Measurements from ENCODE around the gene HSD11B2.

Gene HSD11B2

GRCh38 chr16:67462279-67462655 is 31.3 kb downstream of the HSD11B2 start:
- peak in 1 of 10 donors; percentile 39 for DNase-seq
- intact Hi-C loops (cut with DNase I): loop anchor here (10.0 kb wide), 2 partner anchors 47 to 187 kb away; partner anchors contain the start of genes PLEKHG4 and ZDHHC1

- intact Hi-C loops (cut with DNase I): loop anchor here (10.0 kb wide), 2 partner anchors 48 to 188 kb away; partner anchors contain the start of genes PLEKHG4 and ZDHHC1
- no peak for DNase-seq
These were observed 32.1 kb downstream of the HSD11B2 start for GRCh38 chr16:67463059-67463458.

- intact Hi-C loops (cut with DNase I): loop anchor here (10.0 kb wide), 2 partner anchors 49 to 189 kb away; partner anchors contain the start of genes PLEKHG4 and ZDHHC1
- DNase-seq: no peak
These were observed 32.8 kb downstream of the HSD11B2 start for GRCh38 chr16:67463691-67464090.

DNA sequence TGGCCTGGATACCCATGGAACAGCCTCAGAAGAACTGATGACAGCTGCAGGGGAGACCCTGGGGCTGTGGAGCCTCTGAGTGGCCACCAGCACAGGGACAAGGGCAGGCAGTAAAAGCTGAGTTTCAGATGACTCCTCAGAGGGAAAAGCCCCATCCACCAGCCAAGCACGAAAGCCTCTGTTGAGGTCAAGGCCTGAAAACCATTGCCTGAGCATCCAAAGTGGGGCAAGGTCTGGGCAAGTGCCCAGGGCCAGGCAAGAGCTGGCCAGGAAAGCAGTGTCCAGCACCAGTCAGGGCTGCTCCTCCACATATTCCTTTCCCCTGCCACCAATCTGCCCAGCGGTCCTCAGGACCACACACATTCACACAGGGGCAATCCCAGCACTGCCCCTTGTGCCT is 33.6 kb downstream of the HSD11B2 start:
- intact Hi-C loops (cut with DNase I): loop anchor here (10.0 kb wide), 2 partner anchors 50 to 190 kb away; partner anchors contain the start of genes PLEKHG4 and ZDHHC1
- peak in 3 of 10 donors; percentile 31 to 41 (median 31) for DNase-seq

GRCh38 chr16:67466581-67466980 is 35.7 kb downstream of the HSD11B2 start:
- DNase-seq: no peak
- intact Hi-C loops (cut with DNase I): loop anchor here (5.0 to 10.0 kb wide), 3 partner anchors 34 to 192 kb away; partner anchors contain the start of genes HSD11B2, PLEKHG4 and ZDHHC1

- intact Hi-C loops (cut with DNase I): loop anchor here (5.0 to 10.0 kb wide), 3 partner anchors 36 to 194 kb away; partner anchors contain the start of genes HSD11B2, PLEKHG4 and ZDHHC1
- DNase-seq: no peak
These were observed 37.8 kb downstream of the HSD11B2 start for GRCh38 chr16:67468731-67469130.

DNA sequence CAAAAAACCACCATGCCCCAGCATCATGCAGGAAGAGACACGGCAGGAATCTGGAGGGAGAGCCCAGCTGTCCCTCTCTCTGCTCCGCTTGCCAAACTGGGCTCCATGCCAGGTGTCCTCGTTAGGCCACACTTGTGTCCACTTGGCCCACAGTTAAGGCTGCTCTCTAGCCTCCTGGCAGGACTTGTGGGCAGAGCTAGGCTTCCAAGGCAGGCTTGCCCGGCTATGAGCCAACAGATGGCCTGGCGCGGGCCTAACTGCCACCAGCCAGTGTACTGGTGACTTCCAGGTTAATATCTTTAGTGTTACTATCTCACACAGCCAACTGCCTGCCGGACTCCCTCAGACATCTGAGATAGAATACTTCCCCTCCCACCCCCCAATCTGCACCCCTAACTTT is 39.4 kb downstream of the HSD11B2 start:
- intact Hi-C loops (cut with DNase I): no loop called here

DNA sequence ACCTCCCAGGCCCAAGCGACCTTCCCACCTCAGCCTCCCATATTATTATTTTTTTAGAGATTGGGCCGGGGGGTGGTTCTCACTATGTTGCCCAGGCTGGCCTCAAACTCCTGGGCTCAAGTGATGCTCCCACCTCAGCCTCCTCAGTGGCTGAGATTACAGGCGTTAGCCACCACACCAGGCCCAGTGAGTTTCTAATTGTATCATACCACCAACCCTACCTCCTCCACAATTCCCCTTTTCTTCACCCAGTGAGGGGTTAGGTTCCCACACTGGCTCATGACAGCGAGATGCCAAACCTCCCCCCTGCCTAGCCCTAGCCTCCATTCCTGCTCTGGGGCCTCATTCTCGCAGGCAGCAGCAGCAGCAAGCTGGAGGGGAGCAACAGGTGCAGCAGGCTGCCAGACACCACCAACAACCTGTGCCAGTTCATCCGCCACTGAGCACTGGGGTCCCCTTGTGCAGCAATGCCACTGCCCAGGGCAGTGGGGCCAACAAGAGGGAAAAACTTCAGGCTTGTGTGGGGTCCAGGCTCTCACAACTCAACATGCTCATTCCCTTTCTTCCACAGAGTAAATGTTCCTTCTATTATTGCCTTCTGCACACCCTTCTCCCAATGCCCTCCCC is 41.0 kb downstream of the HSD11B2 start:
- intact Hi-C loops (cut with DNase I): no loop called here
- peak in 1 of 10 donors; percentile 62 for DNase-seq

More for the DNA sequence above, 39.4 kb downstream of the HSD11B2 start:
- DNase-seq: peak; percentile 85 to 98 (median 90)

GRCh38 chr16:67474551-67475455 is 43.9 kb downstream of the HSD11B2 start:
- no peak for DNase-seq
- intact Hi-C loops (cut with DNase I): no loop called here

DNA sequence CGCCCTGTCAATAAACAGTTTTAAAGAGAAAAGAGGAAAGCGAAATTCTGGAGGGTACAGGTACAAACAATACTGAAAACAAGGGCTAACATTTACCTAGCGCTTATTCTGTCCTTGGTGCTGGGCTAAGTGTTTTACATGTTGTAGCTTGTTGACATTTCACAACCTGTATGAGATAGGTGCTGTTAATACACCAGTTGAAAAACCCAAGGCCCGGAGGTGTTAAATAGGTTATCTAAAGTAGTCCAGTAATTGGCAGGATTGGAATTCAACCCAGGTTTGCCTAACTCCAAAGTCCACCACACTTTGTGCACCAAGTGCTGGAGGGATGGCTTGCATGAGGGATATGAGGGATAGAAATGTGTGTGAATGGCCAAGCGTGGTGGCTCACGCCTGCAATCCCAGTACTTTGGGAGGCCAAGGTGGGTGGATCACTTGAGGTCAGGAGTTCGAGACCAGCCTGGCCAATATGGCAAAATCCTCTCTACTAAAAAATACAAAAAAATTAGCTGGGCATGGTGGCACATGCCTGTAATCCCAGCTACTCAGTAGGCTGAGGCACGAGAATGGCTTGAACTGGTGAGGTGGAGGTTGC is 47.1 kb downstream of the HSD11B2 start:
- no peak for DNase-seq
- intact Hi-C loops (cut with DNase I): no loop called here

DNA sequence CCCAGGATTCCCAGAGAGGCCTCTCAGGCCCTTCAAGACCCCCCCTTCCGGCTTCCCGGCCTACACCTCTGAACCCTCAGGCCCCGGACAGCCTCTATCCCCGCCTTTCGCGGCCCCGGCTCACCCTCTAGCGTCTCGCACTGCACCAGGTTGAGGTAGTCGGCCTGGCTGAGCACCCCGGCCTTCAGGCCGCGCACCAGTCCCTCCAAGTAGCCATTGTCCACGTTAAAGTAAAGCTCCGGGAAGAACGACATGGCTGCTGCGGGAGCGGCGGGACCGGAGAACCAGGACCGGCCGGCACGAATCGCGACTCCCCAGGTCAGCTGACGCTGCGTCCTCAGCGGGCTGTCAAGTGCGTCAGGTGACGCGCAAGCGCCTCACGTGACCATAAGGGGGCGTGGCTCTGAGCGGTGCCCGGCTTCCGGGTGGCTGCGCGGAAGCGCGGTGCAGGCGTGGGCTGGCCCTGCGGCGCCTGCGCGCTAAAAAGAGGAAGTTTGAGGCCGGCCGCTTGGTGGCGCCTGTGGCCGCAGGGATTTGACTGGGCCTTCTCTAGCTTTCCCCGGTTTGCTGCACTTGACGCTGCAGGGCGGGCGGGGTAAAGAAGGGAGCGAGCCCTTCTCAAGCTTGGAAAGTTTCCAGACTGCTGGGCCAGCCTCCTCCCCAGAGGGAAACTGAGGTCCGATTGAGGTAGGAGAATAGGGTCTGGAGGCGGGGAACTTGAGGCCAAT is 50.1 kb downstream of the HSD11B2 start, which contains the start of gene ATP6V0D1:
Gene ATP6V0D1 (minus strand): TSS at position 325 of the 728 bp plus-strand sequence. CDS start 71 bp downstream, at position 254.
- intact Hi-C loops (cut with DNase I): loop anchor here (5.0 kb wide), 1 partner anchor 36 kb away; no protein-coding TSS in a partner anchor
- peak; percentile 95 to 99 (median 98) for DNase-seq

GRCh38 chr16:67481561-67482232 is 50.8 kb downstream of the HSD11B2 start:
- intact Hi-C loops (cut with DNase I): loop anchor here (5.0 kb wide), 1 partner anchor 36 kb away; no protein-coding TSS in a partner anchor

DNA sequence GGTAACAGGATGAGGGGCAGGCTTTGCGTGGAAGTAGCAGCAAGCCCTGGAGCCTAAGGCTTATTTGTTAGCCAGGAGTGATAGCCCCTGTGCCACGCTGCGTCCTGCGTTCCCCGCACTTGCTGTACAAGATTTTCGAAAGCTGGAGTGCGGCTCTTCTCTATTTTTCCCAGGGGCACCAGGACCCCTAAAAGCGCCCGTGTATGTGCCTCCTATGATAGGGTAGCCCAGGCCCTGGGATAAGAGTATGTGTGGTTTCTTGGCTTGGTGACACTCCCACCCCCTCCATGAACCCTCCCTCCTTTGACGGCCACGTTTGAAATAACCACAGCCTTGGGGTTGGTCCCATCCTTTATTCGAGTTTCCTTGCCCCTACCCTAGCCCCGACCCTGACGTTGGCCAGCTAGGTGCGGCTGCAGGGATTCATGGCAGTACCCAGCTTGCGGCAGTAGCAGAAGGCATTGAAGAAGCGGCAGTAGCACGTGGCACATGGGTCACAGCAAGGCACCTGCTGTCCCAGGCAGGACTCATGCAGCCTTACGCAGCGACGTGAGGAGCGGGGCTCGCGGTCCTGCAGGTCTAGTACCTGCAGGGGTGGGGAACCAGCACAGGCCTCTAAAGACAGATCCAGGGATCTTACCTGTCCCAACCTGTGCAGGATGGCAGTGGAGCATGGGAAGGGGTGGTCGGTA is 51.5 kb downstream of the HSD11B2 start:
- peak in 1 of 10 donors; percentile 66 for DNase-seq
- intact Hi-C loops (cut with DNase I): loop anchor here (5.0 kb wide), 1 partner anchor 35 kb away; no protein-coding TSS in a partner anchor

More at GRCh38 chr16:67481561-67482232, 50.8 kb downstream of the HSD11B2 start:
- DNase-seq: peak in 3 of 10 donors; percentile 31 to 36 (median 32)

DNA sequence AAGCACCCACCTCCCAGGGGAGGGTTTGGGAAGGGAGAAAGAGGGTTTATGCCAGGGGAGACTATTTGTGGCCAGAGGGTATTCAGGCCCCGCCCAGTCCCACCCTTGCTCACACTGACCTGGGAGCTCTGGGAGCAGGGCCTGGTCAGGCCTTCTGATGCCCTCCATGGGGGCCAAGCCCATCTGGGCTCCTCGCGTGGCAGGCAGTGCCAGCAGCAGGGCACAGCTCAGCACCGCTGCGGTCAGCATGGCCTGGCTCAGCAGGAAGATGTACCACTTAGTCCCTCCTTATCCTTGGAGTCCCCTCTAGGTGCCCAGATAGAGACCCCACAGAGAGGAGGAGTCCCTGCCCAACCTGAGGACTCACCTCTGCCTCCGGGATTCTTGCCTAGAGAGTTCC is 52.2 kb downstream of the HSD11B2 start, which contains the start of gene AGRP:
Gene AGRP (minus strand): TSS at position 398 of the 400 bp plus-strand sequence. CDS start 149 bp downstream, at position 249.
- peak in 1 of 10 donors; percentile 61 for DNase-seq
- intact Hi-C loops (cut with DNase I): loop anchor here (5.0 kb wide), 1 partner anchor 34 kb away; no protein-coding TSS in a partner anchor

DNA sequence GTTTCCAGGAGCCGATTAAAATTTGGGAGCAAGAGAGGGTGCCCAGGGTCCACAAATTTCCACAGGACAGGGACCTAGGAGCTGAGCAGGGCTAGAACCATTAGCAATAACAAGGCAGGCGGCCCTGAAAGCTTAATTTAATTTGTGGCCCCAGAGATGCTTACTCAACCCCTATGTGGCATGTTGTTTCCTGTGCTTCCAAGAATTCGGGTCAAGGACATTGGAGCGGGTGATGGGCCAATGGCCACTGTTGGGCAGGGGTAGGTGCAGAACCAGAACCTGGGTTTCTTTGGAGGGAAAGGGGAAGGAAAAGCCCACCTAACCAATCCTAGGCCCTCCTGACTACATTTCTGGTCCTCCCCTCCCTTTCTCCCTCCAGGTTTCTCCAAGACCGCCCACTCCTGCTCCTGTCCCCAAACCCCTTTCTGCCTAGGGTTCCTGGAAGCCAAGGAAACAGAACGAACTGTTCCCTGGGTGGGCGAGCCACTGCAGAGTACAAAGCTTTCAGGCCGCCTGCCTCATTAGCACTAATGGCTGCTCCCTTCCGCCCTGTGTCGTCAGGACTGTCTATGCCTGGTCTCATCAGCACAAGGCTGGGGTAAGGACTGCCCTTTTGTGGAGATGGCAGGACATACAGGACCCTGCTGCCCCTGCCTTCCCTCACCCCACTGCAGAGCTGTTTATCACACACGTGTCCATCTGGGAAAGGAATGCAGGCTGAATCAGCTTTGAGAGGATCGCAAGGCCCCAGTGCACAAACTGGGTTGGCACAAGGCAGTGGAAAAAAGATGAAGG is 53.0 kb downstream of the HSD11B2 start:
- intact Hi-C loops (cut with DNase I): loop anchor here (5.0 kb wide), 1 partner anchor 33 kb away; no protein-coding TSS in a partner anchor
- DNase-seq: no peak

DNA sequence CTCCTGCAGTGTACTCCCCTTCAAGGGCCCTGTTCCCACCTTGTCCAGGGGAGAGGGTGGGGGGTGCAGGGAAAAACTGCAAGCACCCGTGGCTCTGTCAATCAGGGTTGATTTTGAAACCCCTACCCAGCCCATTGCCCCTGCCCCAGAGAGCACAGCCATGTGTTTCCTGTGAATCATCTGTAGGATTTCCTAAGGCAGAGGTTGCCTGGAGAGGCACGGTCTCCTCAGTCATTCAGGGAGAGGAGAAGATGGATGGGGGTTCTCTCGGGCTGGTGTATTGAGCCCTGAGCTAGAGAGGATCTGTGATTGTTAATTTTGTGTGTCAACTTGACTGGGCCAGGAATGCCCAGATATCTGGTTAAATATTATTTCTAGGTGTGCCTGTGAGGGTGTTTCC is 55.9 kb downstream of the HSD11B2 start:
- intact Hi-C loops (cut with DNase I): no loop called here
- DNase-seq: no peak
